H9 (cell line): ENCODE results near the gene PAX8. TPM values are rescaled to one million over a fixed set of nuclear protein-coding genes. Genes with fewer than 3 reads are reported as not detected.

Experiments
- DNase-seq: peaks from one replicate; pipeline ENCODE4 v3.0.0-alpha.2; 2017
- H2AFZ ChIP-seq: one replicate; pipeline ENCODE4 v1.6.1; 2013; ENCODE audit warnings: mild to moderate bottlenecking, low read length, control low read depth, moderate library complexity
- H2AK5ac ChIP-seq: 2 replicates; pipeline ENCODE4 v1.6.1; 2013; ENCODE audit warnings: low read length, control low read depth, mixed read lengths; ENCODE audit not compliant: insufficient read length
- H2BK120ac ChIP-seq: one replicate; pipeline ENCODE4 v1.6.1; 2013; ENCODE audit warnings: low read depth, mild to moderate bottlenecking, low read length, control low read depth, inconsistent platforms; ENCODE audit not compliant: poor library complexity, severe bottlenecking
- H2BK12ac ChIP-seq: 2 replicates; pipeline ENCODE4 v1.6.1; 2013; ENCODE audit warnings: low read length, control low read depth, mixed read lengths, low read depth; ENCODE audit not compliant: insufficient read length
- H2BK15ac ChIP-seq: 2 replicates; pipeline ENCODE4 v1.6.1; 2013; ENCODE audit warnings: low read depth, low read length, control low read depth
- H2BK20ac ChIP-seq: one replicate; pipeline ENCODE4 v1.6.1; 2013; ENCODE audit warnings: low read depth, mild to moderate bottlenecking, low read length, control low read depth, inconsistent platforms; ENCODE audit not compliant: poor library complexity, severe bottlenecking
- H2BK5ac ChIP-seq: 2 replicates; pipeline ENCODE4 v1.6.1; 2013; ENCODE audit warnings: low read length, control low read depth, mixed read lengths; ENCODE audit not compliant: insufficient read length
- H3K14ac ChIP-seq: 2 replicates; pipeline ENCODE4 v1.6.1; 2013; ENCODE audit warnings: low read length, control low read depth; ENCODE audit not compliant: insufficient read depth
- H3K18ac ChIP-seq: 2 replicates; pipeline ENCODE4 v1.6.1; 2013; ENCODE audit warnings: low read depth, mild to moderate bottlenecking, mixed read lengths, low read length, control low read depth; ENCODE audit not compliant: insufficient read length
- H3K23ac ChIP-seq: 2 replicates; pipeline ENCODE4 v1.6.1; 2013; ENCODE audit warnings: low read length, control low read depth, mixed read lengths, low read depth; ENCODE audit not compliant: insufficient read length
- H3K23me2 ChIP-seq: 2 replicates; pipeline ENCODE4 v1.6.1; 2013; ENCODE audit warnings: low read depth, mild to moderate bottlenecking, mixed read lengths, low read length, control low read depth; ENCODE audit not compliant: insufficient read length, poor library complexity, severe bottlenecking
- H3K27ac ChIP-seq: 2 replicates; pipeline ENCODE4 v1.5.1; 2013; ENCODE audit warnings: low read length, control low read depth, mixed read lengths, low read depth; ENCODE audit not compliant: insufficient read length
- H3K27me3 ChIP-seq: 2 replicates; pipeline ENCODE4 v1.6.1; 2013; ENCODE audit warnings: low read length, control low read depth, inconsistent platforms; ENCODE audit not compliant: insufficient read depth
- H3K4ac ChIP-seq: 2 replicates; pipeline ENCODE4 v1.6.1; 2013; ENCODE audit warnings: low read depth, mild to moderate bottlenecking, control low read depth, inconsistent platforms, low read length, moderate library complexity
- H3K4me1 ChIP-seq: 2 replicates; pipeline ENCODE4 v1.6.1; 2013; ENCODE audit warnings: low read length, control low read depth, inconsistent platforms; ENCODE audit not compliant: insufficient read depth
- H3K4me2 ChIP-seq: 2 replicates; pipeline ENCODE4 v1.6.1; 2013; ENCODE audit warnings: low read length, control low read depth, mixed read lengths; ENCODE audit not compliant: insufficient read length, insufficient read depth
- H3K56ac ChIP-seq: 2 replicates; pipeline ENCODE4 v1.6.1; 2013; ENCODE audit warnings: low read depth, mild to moderate bottlenecking, mixed read lengths, low read length, control low read depth; ENCODE audit not compliant: insufficient read length
- H3K79me1 ChIP-seq: 2 replicates; pipeline ENCODE4 v1.6.1; 2013; ENCODE audit warnings: low read depth, mild to moderate bottlenecking, moderate library complexity, low read length, control low read depth, inconsistent platforms; ENCODE audit not compliant: insufficient read depth, poor library complexity, severe bottlenecking
- H3K79me2 ChIP-seq: 2 replicates; pipeline ENCODE4 v1.6.1; 2013; ENCODE audit warnings: low read length, control low read depth, inconsistent platforms; ENCODE audit not compliant: insufficient read depth
- H3K9ac ChIP-seq: 2 replicates; pipeline ENCODE4 v1.6.1; 2013; ENCODE audit warnings: low read length, control low read depth, mixed read lengths; ENCODE audit not compliant: insufficient read length; ENCODE audit errors: extremely low read depth
- H3K9me3 ChIP-seq: one replicate; pipeline ENCODE4 v1.6.1; 2013; ENCODE audit warnings: low read depth, low read length, inconsistent platforms; ENCODE audit not compliant: control insufficient read depth
- H3T11ph ChIP-seq: one replicate; pipeline ENCODE4 v1.6.1; 2013; ENCODE audit warnings: mild to moderate bottlenecking, low read length, control low read depth, inconsistent platforms
- H4K20me1 ChIP-seq: one replicate; pipeline ENCODE4 v1.6.1; 2013; ENCODE audit not compliant: control insufficient read depth, insufficient read length, insufficient read depth
- H4K5ac ChIP-seq: 2 replicates; pipeline ENCODE4 v1.6.1; 2013; ENCODE audit warnings: low read depth, mild to moderate bottlenecking, mixed read lengths, low read length, control low read depth; ENCODE audit not compliant: insufficient read length
- H4K8ac ChIP-seq: replicated peaks from 2 replicates; pipeline ENCODE4 v1.6.1; 2013; ENCODE audit warnings: low read length, control low read depth, mixed read lengths, low read depth; ENCODE audit not compliant: insufficient read length
- H4K91ac ChIP-seq: 2 replicates; pipeline ENCODE4 v1.6.1; 2013; ENCODE audit warnings: low read depth, mild to moderate bottlenecking, moderate library complexity, mixed read lengths, low read length, control low read depth; ENCODE audit not compliant: insufficient read length
- H3K27ac Mint-ChIP-seq, 3 experiments: 2 replicates in 2 of 3; 3 replicates in 1 of 3; pipeline ENCODE4 v1.8.0; 2020 to 2021; ENCODE audit warnings: mixed read lengths in 3 of 3, mild to moderate bottlenecking in 1 of 3, moderate library complexity in 1 of 3
- H3K27me3 Mint-ChIP-seq: 2 replicates; pipeline ENCODE4 v1.8.0; 2021; ENCODE audit warnings: low read depth, mild to moderate bottlenecking, moderate library complexity, mixed read lengths
- H3K36me3 Mint-ChIP-seq, 3 experiments: 2 replicates in 2 of 3; 3 replicates in 1 of 3; pipeline ENCODE4 v1.8.0; 2020 to 2021; ENCODE audit warnings: low read depth in 3 of 3, mixed read lengths in 3 of 3; ENCODE audit not compliant: insufficient read depth in 1 of 3
- H3K4me1 Mint-ChIP-seq, 2 experiments: 2 replicates each; pipeline ENCODE4 v1.8.0; 2020; ENCODE audit warnings: mixed read lengths in 2 of 2
- H3K4me3 Mint-ChIP-seq, 2 experiments: 2 replicates in 1 of 2; 3 replicates in 1 of 2; pipeline ENCODE4 v1.8.0; 2020 to 2021; ENCODE audit warnings: mild to moderate bottlenecking in 2 of 2, mixed read lengths in 2 of 2, moderate library complexity in 1 of 2
- H3K9me3 Mint-ChIP-seq, 2 experiments: 2 replicates in 1 of 2; 3 replicates in 1 of 2; pipeline ENCODE4 v1.8.0; 2020; ENCODE audit warnings: mild to moderate bottlenecking in 2 of 2, mixed read lengths in 2 of 2, moderate library complexity in 1 of 2
- WGBS: extraction: QIAGEN DNeasy Blood & Tissue Kit; methylation state at CpG from one replicate; pipeline ENCODE4 v1.1.7; 2013; ENCODE audit warnings: missing lambda C conversion rate, low lambda C conversion rate, mixed read lengths; ENCODE audit not compliant: insufficient read length; ENCODE audit errors: extremely low coverage; 5-methylcytosine and 5-hydroxymethylcytosine counted together
- total RNA-seq: library from RNA; stranded (reverse); gene quantifications from 2 replicates; pipeline ENCODE4 v1.2.1, GENCODE V29; 2021
- TF ChIP-seq, protein P1 (sequence below): fragments of 200-600 bp; sonication (generic); conservative IDR thresholded peaks from 3 replicates; pipeline ENCODE4 v1.8.0; 2021; ENCODE audit warnings: antibody characterized with exemption, mild to moderate bottlenecking

The PAX8 gene
- total RNA-seq, 1 experiment from 2014 or later = not detected

GRCh38 chr2:113231064-113231463 is 47.7 kb downstream of the PAX8 start:
- WGBS = no CpG with 5 or more reads among the region's 3 CpGs
- no peak overlapping the region for H3K23ac ChIP-seq
- Mint-ChIP-seq H3K4me1 (no peaks in the 10 kb centered on the region; a peak in 1 of 4 replicates), H3K9me3 (peaks cover 3 to 7% of the 10 kb centered on the region in 2 experiments; a peak in 2 of 5 replicates), H3K27me3 (peaks cover 10% of the 10 kb centered on the region), H3K36me3 (peaks cover 0 to 5% (median 0%) of the 10 kb centered on the region in 3 experiments; a peak in 2 of 7 replicates), H3K27ac (no peak overlapping the region; a peak in 1 of 7 replicates), H3K4me3 (no peak overlapping the region)
- no peak overlapping the region for H2BK5ac ChIP-seq
- no peaks in the 10 kb centered on the region for H4K20me1 ChIP-seq
- H3K4me2 ChIP-seq = no peak overlapping the region
- H4K91ac ChIP-seq = no peak overlapping the region
- no peak overlapping the region for H2AK5ac ChIP-seq
- no peak overlapping the region for H2BK12ac ChIP-seq
- no peaks in the 10 kb centered on the region for H3K9me3 ChIP-seq
- no peak overlapping the region for H2AFZ ChIP-seq
- no peak overlapping the region for H3K14ac ChIP-seq
- no peak overlapping the region for H2BK15ac ChIP-seq
- H3K27me3 ChIP-seq = no peaks in the 10 kb centered on the region
- no peak overlapping the region for H3K56ac ChIP-seq
- H4K5ac ChIP-seq = no peak overlapping the region
- no peak overlapping the region for H4K8ac ChIP-seq
- H3K4me1 ChIP-seq = no peaks in the 10 kb centered on the region
- no peaks in the 10 kb centered on the region for H3K23me2 ChIP-seq
- no peak overlapping the region for H3K9ac ChIP-seq
- no peak for DNase-seq
- no peak overlapping the region for H3K4ac ChIP-seq
- H3K27ac ChIP-seq = no peak overlapping the region
- H2BK20ac ChIP-seq = no peak overlapping the region
- H3K79me2 ChIP-seq = no peaks in the 10 kb centered on the region
- H3K79me1 ChIP-seq = no peaks in the 10 kb centered on the region
- H3T11ph ChIP-seq = no peak overlapping the region
- TF ChIP-seq, protein P1, sequence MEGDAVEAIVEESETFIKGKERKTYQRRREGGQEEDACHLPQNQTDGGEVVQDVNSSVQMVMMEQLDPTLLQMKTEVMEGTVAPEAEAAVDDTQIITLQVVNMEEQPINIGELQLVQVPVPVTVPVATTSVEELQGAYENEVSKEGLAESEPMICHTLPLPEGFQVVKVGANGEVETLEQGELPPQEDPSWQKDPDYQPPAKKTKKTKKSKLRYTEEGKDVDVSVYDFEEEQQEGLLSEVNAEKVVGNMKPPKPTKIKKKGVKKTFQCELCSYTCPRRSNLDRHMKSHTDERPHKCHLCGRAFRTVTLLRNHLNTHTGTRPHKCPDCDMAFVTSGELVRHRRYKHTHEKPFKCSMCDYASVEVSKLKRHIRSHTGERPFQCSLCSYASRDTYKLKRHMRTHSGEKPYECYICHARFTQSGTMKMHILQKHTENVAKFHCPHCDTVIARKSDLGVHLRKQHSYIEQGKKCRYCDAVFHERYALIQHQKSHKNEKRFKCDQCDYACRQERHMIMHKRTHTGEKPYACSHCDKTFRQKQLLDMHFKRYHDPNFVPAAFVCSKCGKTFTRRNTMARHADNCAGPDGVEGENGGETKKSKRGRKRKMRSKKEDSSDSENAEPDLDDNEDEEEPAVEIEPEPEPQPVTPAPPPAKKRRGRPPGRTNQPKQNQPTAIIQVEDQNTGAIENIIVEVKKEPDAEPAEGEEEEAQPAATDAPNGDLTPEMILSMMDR = no peak
- no peak overlapping the region for H2BK120ac ChIP-seq
- H3K18ac ChIP-seq = no peak overlapping the region
